GM18508 (cell line): Measurements from ENCODE around the gene OR10H4.
"Not testable (repeated sequence)": the region's sequence is repeated elsewhere in the genome, so short reads cannot be mapped to it uniquely, and the experiment has no call there.

Experiments used
- ATAC-seq: cut with Tn5 transposase; IDR thresholded peaks from one replicate; pipeline ENCODE4 v1.9.1; 2021; ENCODE audit warnings: moderate number of reproducible peaks; ENCODE audit not compliant: insufficient read depth, unreplicated experiment

The OR10H4 gene

DNA sequence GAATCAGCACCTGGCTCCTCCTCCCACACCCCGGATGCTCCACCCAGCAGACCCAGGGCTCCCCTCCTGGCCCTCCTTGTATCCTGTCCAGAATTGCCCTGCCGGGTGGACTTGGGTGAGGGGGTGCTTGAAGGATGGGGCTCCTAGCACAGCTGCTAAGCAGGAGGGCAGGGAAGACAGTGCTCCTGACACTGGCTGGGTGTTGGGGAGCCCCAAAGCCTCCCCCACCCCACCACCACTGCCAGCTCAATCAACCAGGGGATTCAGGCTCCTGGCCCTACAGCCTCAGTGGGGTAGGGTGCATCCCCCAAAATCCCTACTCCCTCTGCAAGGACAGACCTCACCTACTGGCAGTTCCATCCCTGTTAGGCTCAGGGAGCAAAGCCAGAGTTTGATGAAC is 11.9 kb upstream of the OR10H4 start:
- no peak for ATAC-seq

DNA sequence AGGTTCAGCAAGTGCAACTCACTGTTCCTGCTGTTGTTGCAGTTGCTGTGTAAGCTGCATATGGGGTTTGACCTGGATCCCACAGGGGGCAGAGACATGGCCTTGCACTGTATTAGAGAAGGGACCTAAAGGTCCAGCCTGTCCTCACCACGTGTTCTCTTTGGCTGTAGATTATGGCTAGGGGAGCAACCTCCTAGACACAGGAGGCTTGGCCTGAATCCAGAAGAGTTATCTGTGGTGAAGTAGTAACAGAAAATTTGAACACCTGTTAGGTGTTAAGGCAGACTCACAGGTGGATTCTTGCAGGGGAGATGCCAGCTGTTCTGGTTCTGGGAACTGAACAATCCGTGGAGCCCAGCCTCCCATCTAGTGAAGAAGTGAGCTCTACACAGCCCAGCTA is 11.0 kb upstream of the OR10H4 start:
- no peak for ATAC-seq

DNA sequence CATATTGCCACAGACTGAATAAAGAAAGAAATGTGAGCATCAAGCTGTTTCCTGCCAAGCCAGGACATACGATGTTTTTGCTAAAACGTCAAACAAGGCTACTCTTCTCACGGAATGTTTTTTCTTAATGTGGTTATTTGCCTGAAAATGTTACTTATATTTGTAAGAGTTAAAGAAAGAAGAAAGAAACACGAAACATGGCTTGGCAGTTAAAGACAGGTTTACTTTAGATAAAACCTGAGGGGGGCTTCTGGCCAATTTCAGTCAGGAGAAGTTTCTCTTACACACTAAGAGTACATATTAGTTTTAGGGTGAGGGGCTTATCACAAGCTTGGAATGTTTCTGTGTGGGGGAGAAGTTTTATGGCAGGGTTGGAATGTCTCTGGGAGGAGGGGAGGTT is 4.4 kb upstream of the OR10H4 start:
- ATAC-seq, result no peak

DNA sequence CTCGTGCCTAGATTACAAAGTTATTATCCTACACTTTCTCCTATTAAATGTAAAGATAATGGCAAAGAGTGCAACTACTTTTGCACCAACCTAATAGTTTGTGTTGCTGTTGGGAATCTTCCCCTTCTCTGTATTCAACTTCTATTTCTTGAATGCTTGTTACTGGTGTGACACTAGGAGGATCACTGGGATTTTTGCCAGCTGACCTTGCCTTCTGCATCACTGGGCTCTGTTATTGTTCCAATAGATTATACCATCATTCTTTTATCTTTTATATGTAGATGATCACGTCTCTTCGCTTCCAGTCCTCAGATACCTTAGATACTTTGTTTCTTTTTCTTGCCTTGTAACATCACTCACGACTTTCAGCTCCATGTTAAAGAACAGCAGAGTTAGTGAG is 3.5 kb upstream of the OR10H4 start:
- ATAC-seq, result no peak

DNA sequence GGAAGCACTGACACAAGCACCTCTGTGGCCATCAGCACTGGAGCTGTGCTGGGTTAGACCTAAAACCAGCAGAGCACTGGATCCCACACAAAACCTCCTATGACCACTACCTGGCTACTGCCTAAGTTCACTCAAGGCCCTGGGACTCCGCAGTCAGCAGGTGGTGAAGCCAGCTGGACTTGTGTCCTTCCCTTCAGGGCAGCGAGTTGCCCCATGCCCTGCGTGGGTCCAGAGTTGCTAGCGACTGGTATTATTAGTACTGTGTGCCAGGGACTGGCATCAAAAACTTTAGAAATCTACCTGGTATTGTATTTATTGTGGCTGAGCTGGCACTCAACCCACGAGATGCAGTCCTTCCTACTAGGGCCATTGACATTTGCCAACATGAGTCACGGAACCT is 6.0 kb downstream of the OR10H4 start:
- ATAC-seq, result no peak

DNA sequence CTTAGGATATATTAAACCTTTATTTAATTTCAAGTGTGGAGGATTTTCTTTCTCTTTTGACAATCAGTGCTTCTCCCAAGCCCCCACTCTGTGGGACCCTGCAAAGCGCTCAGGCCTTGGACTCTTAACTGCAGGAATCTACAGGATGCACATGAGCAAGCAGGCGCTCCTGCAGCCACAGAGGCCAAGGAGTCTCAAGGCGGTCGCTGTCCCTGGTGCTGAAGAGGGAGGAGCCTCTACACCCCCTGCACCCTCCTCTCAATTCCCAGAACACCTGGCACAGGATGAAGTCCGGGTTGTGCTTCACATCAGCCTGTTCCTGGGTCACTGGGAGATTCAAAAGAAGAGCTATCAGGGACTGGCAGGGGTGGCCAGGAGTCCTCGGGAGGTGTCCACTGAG is 13.5 kb downstream of the OR10H4 start:
- ATAC-seq, result no peak

DNA sequence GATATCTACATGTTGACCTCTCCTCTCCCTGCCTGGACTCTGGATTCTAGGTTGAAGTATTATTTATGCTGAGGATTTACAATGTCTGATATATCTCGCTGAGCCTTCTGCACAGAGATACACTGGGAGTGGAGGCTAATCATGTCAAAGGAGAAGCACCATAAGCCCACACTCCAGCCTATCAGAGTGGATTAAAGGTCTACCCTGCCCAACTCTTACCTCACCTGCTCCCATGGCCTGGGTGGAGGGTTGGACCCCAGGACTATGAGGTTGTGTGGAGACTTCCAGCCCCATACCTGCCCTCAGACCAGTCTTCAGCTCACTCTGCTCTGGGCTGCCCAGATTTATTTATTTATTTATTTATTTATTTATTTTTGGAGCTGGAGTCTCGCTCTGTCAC is 15.4 kb downstream of the OR10H4 start:
- ATAC-seq, result no peak

DNA sequence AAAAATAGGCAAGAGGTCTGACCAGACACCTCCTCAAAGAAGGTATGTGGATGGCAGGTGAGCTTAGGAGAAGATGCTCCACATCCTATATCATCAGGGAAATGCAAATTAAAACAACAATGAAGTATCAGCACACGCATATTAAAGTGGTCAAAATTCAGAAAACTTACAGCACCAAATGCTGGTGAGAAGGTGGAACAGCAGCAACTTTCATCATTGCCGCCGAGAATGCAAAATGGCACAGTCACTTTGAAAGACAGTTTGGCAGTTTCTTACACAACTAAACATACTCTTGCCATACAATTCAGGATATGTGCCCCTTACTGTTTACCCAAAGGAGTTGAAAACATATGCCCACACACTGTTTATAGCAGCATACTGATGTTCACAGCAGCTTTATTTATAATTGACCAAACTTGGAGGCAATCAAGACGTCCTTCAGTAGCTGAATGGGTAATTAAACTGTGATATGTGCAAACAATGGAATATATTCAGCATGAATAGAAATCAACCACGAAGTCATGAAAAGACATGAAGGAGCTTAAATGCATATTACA is 22.5 kb downstream of the OR10H4 start:
- no peak for ATAC-seq

DNA sequence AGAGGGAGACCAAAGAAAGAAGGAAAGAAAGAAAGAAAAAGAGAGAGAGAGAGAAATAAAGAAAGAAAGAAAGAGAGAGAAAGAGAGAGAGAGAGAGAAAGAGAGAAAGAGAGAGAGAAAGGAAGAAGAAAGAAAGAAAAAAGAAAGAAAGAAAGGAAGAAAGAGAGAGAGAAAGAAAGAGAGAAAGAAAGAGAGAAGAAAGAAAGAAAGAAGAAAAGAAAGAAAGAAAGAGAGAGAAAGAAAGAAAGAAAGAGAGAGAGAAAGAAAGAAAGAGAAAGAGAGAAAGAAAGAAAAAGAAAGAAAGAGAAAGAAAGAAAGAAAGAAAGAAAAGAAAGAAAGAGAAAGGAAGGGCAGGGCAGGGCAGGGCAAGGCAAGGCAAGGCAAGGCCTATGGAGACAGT is 23.2 kb downstream of the OR10H4 start:
- ATAC-seq, result not testable (repeated sequence)

DNA sequence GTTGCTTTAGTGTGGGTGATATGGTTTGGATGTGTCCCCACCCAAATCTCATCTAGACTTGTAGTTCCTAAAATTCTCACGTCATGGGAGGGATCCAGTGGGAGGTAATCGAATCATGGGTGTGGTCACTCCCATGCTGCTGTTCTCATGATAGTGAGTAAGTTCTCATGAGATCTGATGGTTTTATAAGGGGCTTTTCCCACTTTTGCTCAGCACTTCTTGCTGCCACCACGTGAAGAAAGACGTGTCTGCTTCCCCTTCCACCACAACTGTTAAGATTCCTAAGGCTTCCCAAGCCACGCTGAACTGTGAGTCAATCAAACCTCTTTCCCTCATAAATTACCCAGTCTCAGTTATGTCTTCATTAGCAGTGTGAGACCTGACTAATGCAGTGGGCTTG is 26.0 kb downstream of the OR10H4 start:
- ATAC-seq, result no peak

DNA sequence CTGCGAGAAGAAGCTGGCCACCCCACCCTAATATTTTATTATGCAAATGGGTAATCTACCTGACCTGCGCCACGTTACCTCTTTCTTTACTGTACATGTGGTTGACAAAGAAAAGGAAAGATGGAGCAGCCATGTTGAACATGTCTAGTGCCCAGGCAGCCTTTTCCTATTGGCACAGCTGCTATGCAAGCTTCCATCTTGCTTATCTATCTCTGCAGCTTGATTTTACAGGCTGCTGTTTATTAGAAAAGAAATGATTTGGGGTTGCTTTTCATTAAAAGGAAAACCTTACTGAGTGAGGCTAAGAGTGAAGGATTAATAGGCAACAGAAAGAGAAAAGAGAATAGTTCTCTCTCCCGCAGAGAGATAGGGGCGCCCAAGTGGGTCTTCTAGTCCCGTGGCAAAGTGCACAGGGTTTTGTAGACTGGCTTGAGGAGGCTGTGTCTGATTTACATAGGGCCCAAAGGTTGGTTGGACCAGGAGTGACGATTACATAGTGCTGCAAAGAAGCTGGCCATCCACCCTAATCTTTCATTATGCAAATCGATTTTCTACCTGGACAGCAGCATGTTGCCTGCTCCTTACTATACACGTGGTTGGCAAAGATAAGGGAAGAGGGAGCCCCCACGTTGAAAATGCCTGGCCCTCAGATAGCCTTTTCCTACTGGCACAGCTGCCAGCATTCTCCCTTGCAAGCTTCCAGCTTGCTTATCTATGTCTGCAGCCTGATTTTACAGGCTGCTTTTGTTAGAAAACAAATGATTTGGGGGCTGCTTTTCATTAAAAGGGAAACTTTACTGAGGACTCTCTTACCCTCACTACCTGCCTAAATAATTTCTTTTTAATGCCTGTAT is 28.3 kb downstream of the OR10H4 start:
- ATAC-seq, result no peak

DNA sequence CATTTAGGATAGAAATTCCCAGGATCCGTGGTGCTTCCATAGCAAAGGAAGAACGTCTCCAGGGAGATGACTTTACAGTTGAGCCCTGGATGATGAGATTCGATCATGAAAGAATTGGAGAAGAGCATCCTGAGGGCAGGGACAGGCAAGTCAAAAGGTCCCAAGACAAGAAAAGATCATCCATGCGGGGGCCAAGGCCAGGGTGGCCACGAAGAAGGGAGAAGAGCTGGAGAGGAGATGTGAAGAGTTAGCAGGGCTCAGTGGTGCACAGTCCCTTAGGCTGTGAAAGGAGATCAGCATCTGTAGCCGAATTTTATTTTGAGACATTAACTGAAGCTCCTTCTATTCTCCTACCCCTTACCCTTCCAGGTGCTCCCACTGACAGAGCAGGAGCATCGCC is 28.9 kb downstream of the OR10H4 start:
- no peak for ATAC-seq

DNA sequence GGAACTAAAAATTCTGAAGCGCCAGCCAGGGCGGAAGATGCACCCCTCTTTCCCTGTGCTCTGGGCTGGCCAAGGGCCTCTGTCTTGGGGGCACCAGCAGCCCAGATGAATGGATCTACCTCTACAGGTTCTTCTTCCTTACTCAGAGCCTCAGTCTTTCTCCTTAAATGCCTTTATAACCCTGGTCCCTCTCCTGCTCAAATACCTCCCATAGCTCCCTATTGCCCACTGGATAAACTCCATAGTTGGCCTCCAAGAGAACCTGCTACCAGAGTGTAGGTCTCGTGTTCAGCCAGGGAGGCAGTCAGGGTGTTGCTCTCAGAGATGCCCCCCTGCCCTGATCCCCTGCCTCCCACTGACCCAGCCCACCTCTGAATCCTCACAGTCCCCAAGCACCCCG is 30.5 kb downstream of the OR10H4 start:
- ATAC-seq, result no peak

DNA sequence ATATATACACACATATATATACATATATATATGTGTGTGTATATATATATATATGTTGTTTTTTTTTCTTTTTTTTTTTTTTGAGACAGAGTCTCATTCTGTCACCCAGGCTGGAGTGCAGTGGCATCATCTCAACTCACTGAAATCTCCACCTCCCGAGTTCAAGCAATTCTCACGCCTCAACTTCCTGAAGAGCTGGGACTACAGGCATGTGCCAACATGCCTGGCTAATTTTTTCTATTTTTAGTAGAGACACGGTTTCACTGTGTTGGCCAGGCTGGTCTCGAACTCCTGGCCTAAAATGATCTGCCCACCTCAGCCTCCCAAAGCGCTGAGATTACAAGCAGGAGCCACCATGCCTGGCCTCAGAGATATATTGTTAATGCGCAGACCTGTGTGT is 37.0 kb downstream of the OR10H4 start:
- not testable (repeated sequence) for ATAC-seq

DNA sequence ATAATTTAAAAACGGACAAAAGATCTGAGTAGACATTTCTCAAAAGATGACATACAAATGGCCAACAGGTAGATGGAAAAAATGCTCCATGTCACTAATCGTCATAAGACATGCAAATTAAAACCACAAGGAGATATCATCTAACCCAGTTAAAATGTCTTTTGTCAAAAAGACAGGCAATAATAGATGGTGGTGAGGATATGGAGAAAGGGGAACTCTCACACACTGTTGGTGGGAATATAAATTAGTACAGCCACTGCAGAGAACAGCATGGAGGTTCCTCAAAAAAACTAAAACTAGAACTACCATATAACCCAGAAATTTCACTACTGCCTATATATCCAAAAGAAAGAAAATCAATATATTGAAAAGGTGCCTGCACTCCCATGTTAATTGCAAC is 37.9 kb downstream of the OR10H4 start:
- no peak for ATAC-seq

DNA sequence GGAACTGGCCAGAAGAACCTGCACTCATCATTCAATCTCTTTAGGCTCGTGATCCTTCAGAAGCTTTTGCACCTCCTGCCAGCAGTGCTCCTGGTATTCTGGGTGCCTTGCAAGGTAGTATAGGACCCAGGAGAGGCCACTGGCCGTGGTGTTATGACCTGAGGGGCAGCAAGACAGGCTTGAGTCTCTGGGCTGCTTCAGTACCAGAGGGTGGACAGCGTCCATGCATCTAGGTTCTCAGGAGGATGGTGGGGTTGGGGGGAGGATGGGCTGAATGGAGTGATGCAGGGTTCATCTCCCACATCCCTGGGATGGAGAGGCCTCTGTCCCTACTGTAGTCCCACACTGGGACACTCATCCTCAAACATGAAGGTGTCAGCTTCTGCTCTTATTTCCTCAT is 41.1 kb downstream of the OR10H4 start:
- ATAC-seq, result no peak

DNA sequence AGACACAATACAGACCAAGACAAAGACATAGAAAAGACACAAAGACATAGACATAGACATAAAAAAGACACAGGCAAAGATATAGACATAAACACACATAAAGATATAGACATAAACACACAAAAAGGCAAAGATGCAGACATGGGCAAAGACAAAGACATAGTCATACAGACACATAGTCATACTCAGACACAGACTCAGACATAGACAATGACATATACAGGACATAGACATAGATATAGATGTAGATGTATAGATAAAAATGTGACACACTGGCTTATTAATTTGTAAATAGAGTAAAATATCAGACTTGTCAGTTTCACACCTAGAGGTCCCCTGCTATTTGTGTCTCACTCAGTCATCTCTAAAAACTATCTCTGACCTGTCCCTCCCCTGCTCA is 42.8 kb downstream of the OR10H4 start:
- no peak for ATAC-seq

DNA sequence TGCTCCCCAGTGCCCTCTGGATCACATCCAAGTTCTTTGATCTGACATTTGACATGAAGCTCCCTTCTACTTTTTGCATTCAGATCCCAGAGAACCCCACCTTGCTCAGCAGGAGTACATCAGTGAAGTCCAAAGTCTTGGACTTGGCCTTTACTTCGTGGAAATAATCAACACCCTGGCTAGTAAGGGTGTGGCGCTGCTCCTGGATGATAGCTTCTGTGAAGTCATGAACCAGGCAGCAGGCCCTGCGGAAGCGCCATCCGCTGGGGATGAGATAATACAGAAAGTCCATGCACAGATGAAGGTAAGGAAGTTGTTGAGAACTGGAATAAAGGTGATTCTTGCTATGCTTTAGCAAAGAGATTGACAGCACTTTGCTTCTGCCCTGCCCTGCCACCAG is 43.2 kb downstream of the OR10H4 start:
- ATAC-seq, result no peak

DNA sequence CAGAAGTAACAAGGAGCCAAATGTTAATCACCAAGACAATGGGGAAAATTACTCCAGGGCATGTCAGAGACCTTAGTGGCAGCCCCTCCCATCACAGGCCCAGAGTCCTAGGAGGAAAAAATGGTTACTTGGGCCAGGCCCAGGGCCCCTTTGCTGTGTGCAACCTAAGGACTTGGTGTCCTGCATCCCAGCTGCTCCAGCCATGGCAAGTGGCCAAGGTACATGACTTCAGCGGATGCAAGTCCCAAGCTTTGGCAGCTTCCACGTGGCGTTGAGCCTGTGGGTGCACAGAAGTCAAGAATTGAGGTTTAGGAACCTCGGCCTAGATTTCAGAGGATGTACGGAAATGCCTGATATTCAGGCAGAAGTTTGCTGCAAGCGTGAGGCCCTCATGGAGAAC is 46.7 kb downstream of the OR10H4 start:
- ATAC-seq, result no peak

DNA sequence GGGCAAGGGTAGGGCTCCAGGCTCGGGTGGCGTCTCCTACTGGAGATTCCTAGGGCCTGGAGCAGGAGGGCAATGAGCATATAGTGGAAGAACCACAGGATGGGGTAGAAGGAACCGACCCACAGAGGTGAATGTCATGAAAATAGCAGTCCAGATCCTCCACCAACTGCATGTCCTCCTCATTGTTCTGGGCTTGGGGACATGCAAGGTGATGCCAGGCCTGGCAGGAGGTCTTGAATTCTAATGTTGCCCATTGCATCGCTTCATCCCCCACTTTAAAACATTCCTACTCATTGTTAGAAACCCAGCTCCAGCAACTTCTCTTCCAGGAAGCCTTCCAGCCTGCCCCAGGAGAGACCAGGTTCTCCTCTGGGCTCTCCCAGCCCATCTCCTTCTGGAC is 49.4 kb downstream of the OR10H4 start:
- ATAC-seq, result no peak
